Stomach (tissue), 9 donors: Measurements from ENCODE around the gene MIB1. TPM values are rescaled to one million over a fixed set of nuclear protein-coding genes. Genes with fewer than 3 reads are reported as not detected.
A peak's percentile ranks its signal among the peaks of the same experiment; 100 is the strongest.

Experiments used
- DNase-seq, 2 donors: peaks; one replicate each; pipeline versions ENCODE4 v3.0.0 to v3.0.0-alpha.2; 2013 to 2019
- H3K27ac ChIP-seq, 5 donors: fragments of 200-600 bp in 4 of 5; sonication (generic) in 4 of 5; one replicate each; pipeline ENCODE4 v1.5.1; 2013 to 2019; ENCODE audit warnings: mild to moderate bottlenecking in 1 of 5, moderate library complexity in 1 of 5
- H3K27me3 ChIP-seq, 3 donors: fragments of 200-600 bp; sonication (generic); one replicate each; pipeline ENCODE4 v1.5.1; 2017 to 2019; ENCODE audit warnings: mixed run types in 1 of 3
- H3K36me3 ChIP-seq, 4 donors: fragments of 200-600 bp; sonication (generic); 1 replicate in 3 of 4; 2 replicates in 1 of 4; pipeline ENCODE4 v1.5.1; 2016 to 2019
- H3K4me1 ChIP-seq, 4 donors: fragments of 200-600 bp; sonication (generic); one replicate each; pipeline ENCODE4 v1.5.1; 2016 to 2019
- H3K4me3 ChIP-seq, 4 donors: fragments of 200-600 bp; sonication (generic) in 3 of 4; one replicate each; pipeline ENCODE4 v1.5.1; 2016 to 2019; ENCODE audit warnings: mild to moderate bottlenecking in 1 of 4
- H3K9me3 ChIP-seq, 4 donors: fragments of 200-600 bp; sonication (generic); one replicate each; pipeline ENCODE4 v1.5.1; 2016 to 2019
- CTCF ChIP-seq, 7 experiments: fragments of 450-650 bp in 4 of 7; fragments of 200-600 bp in 3 of 7; sonication (generic) in 3 of 7; IDR thresholded peaks; one replicate each; pipeline ENCODE4 v1.5.1; 2016 to 2019; ENCODE audit warnings: antibody characterized with exemption in 7 of 7, control low read depth in 2 of 7, mild to moderate bottlenecking in 1 of 7
- EP300 ChIP-seq: sonication (generic); formaldehyde crosslinking; IDR thresholded peaks from one replicate; pipeline ENCODE4 v1.6.1; 2017; ENCODE audit warnings: antibody characterized with exemption
- POLR2A ChIP-seq, 4 donors: fragments of 450-650 bp; IDR thresholded peaks; one replicate each; pipeline ENCODE4 v1.6.1; 2016; ENCODE audit warnings: antibody characterized with exemption in 4 of 4, control low read depth in 2 of 4, mild to moderate bottlenecking in 1 of 4, moderate library complexity in 1 of 4
- POLR2AphosphoS5 ChIP-seq, 3 donors: sonication (generic); formaldehyde crosslinking; IDR thresholded peaks; one replicate each; pipeline ENCODE4 v1.6.1; 2016; ENCODE audit warnings: antibody characterized with exemption in 3 of 3
- WGBS, 5 donors: extraction: QIAGEN DNeasy Blood & Tissue Kit in 3 of 5; methylation state at CpG; one replicate each; pipeline versions ENCODE4 v1.1.5 to v1.1.7; 2013 to 2018; 5-methylcytosine and 5-hydroxymethylcytosine counted together
- intact Hi-C: fragments of 100-400 bp; cut with DNase I; formaldehyde crosslinking; loops from one replicate; pipeline ENCODE4 v1.15.1; 2023; ENCODE audit warnings: low total_unique reads
- polyA plus RNA-seq, 3 donors: library from polyadenylated mRNA; stranded (reverse); fragments of 200-250 nt; gene quantifications; one replicate each; pipeline ENCODE4 v1.2.3, GENCODE V29; 2013
- small RNA-seq, 4 donors: library from RNA; depleted of rRNA; stranded (forward); fragments of <200 nt; gene quantifications; one replicate each; pipeline ENCODE3, GENCODE V24; 2016
- total RNA-seq, 5 donors: library from RNA; depleted of rRNA; stranded (reverse); fragments of >200 nt; gene quantifications; one replicate each; pipeline versions ENCODE4 v1.1.0 to v1.2.3, GENCODE V29; 2014 to 2016
- donor health status: healthy with polysubstance abuse.
- donor health status: Bipolar disorder and iron deficiency.
- donor health status: healthy.

MIB1 gene
- total and polyA plus RNA-seq, 8 donors, result 4.4 to 83.5 (median 13.1) TPM

- Histone ChIP-seq H3K27ac (no peak overlapping the region), H3K36me3 (no peaks in the 10 kb centered on the region), H3K27me3 (no peaks in the 10 kb centered on the region), H3K4me1 (peaks cover 0 to 12% (median 3%) of the 10 kb centered on the region in 4 donors), H3K9me3 (peaks cover 0 to 25% (median 11%) of the 10 kb centered on the region in 4 donors), H3K4me3 (no peak overlapping the region)
- TF ChIP-seq POLR2A (IDR thresholded peaks at IDR 0.05), result no peak
- TF ChIP-seq CTCF (IDR thresholded peaks at IDR 0.05), result peak in 5 of 7 experiments; percentile 21 to 68 (median 48)
- no peak for TF ChIP-seq EP300
- TF ChIP-seq POLR2AphosphoS5 (IDR thresholded peaks at IDR 0.05), result no peak
- intact Hi-C loops, result no loop called here
- peak in 1 of 2 donors; percentile 84 for DNase-seq
- 48 to 53% (median 50%) methylated on average over 2 of the region's 2 CpGs for WGBS, 5 donors
Measured at GRCh38 chr18:21914739-21915319, 174.2 kb downstream of the MIB1 start.

GRCh38 chr18:21915546-21915945, 175.0 kb downstream of the MIB1 start:
- H3K27me3 ChIP-seq, result no peaks in the 10 kb centered on the region
- no peak for TF ChIP-seq POLR2A (IDR thresholded peaks at IDR 0.05)
- no peaks in the 10 kb centered on the region for H3K36me3 ChIP-seq
- peaks cover 0 to 25% (median 11%) of the 10 kb centered on the region in 4 donors for H3K9me3 ChIP-seq
- H3K4me1 ChIP-seq, result peaks cover 0 to 12% (median 3%) of the 10 kb centered on the region in 4 donors
- no peak for DNase-seq
- WGBS, 5 donors, result 80 to 91% (median 84%) methylated on average over 9 of the region's 9 CpGs
- no peak overlapping the region for H3K4me3 ChIP-seq
- intact Hi-C loops, result no loop called here
- H3K27ac ChIP-seq, result no peak overlapping the region

GRCh38 chr18:21916594-21916993, 176.0 kb downstream of the MIB1 start:
- H3K36me3 ChIP-seq, result no peaks in the 10 kb centered on the region
- H3K27ac ChIP-seq, result no peak overlapping the region
- no peak for DNase-seq
- 76 to 91% (median 81%) methylated on average over 2 of the region's 2 CpGs for WGBS, 5 donors
- no peak for TF ChIP-seq POLR2A (IDR thresholded peaks at IDR 0.05)
- no peak for TF ChIP-seq CTCF (IDR thresholded peaks at IDR 0.05)
- TF ChIP-seq POLR2AphosphoS5 (IDR thresholded peaks at IDR 0.05), result no peak
- H3K4me1 ChIP-seq, result peaks cover 0 to 12% (median 3%) of the 10 kb centered on the region in 4 donors
- H3K9me3 ChIP-seq, result peaks cover 0 to 25% (median 11%) of the 10 kb centered on the region in 4 donors
- no peak overlapping the region for H3K4me3 ChIP-seq
- intact Hi-C loops, result no loop called here
- H3K27me3 ChIP-seq, result no peaks in the 10 kb centered on the region

GRCh38 chr18:21918693-21919092, 178.1 kb downstream of the MIB1 start:
- intact Hi-C loops, result no loop called here
- H3K4me3 ChIP-seq, result no peak overlapping the region
- no peak for DNase-seq
- no peaks in the 10 kb centered on the region for H3K27me3 ChIP-seq
- WGBS, 5 donors, result 62 to 88% (median 77%) methylated on average over 1 of the region's 1 CpG
- H3K4me1 ChIP-seq, result no peaks in the 10 kb centered on the region
- H3K27ac ChIP-seq, result no peak overlapping the region
- H3K36me3 ChIP-seq, result no peaks in the 10 kb centered on the region
- H3K9me3 ChIP-seq, result peaks cover 0 to 25% (median 11%) of the 10 kb centered on the region in 4 donors
- no peak for TF ChIP-seq POLR2AphosphoS5 (IDR thresholded peaks at IDR 0.05)
- TF ChIP-seq CTCF (IDR thresholded peaks at IDR 0.05), result no peak
- no peak for TF ChIP-seq EP300
- TF ChIP-seq POLR2A (IDR thresholded peaks at IDR 0.05), result no peak

Small RNA genes within 50 kb of the gene (small RNA-seq; reads per million reads assigned to genes)
- gene AC103987.3, result 0 reads per million in 4 donors
- gene RF00019, result 0 reads per million in 4 donors
- gene RF00045, result 0 reads per million in 4 donors
- gene RF01241, result 0 reads per million in 4 donors
- gene RN7SL233P, result 0 reads per million in 4 donors
- gene RNU6-1038P, result 0 reads per million in 4 donors

Other genes with a start within 250 kb of the MIB1 start
- gene ESCO1, start 140.1 kb upstream of the MIB1 start, total RNA-seq, result 10 to 100 TPM in 4 of 5 donors, 1 to 10 TPM in 1; 5.2 to 53.6 (median 29.9) TPM
- 1 to 10 TPM; 6.6 to 9.0 (median 8.4) TPM for gene ESCO1, start 140.1 kb upstream of the MIB1 start, polyA plus RNA-seq
- 10 to 100 TPM in 1 of 5 donors, 1 to 10 TPM in 3, under 1 TPM in 1; 0.45 to 19.8 (median 5.8) TPM for gene SNRPD1, start 128.5 kb upstream of the MIB1 start, total RNA-seq
- 10 to 100 TPM; 18.2 to 27.4 (median 21.0) TPM for gene SNRPD1, start 128.5 kb upstream of the MIB1 start, polyA plus RNA-seq
- 10 to 100 TPM; 12.5 to 33.4 (median 24.3) TPM for gene ABHD3, start 36.0 kb upstream of the MIB1 start, total RNA-seq
- gene ABHD3, start 36.0 kb upstream of the MIB1 start, polyA plus RNA-seq, result 10 to 100 TPM in 2 of 3 donors, 1 to 10 TPM in 1; 8.9 to 26.2 (median 10.2) TPM